Astrocyte (in vitro differentiated cells and primary cell): ENCODE results near the gene C1orf21. TPM values are rescaled to one million over a fixed set of nuclear protein-coding genes. Genes with fewer than 3 reads are reported as not detected.

ENCODE experiments used
- DNase-seq: peaks from one replicate; pipeline ENCODE4 v3.0.0-alpha.2; 2010; ENCODE audit warnings: low read depth
- FAIRE-seq: peaks from 2 replicates; lab custom pipeline; 2011; peaks lifted over from hg19 to GRCh38; lab: Jason Lieb, UNC
- H2AFZ ChIP-seq: 2 replicates; pipeline ENCODE4 v1.6.0; 2012; ENCODE audit warnings: low read depth, low read length, inconsistent platforms
- H3K27ac ChIP-seq: 2 replicates; pipeline ENCODE4 v1.5.1; 2011; ENCODE audit warnings: low read depth, low read length, inconsistent platforms
- H3K27me3 ChIP-seq: 2 replicates; pipeline ENCODE4 v1.6.0; 2011; ENCODE audit warnings: low read length, inconsistent platforms; ENCODE audit not compliant: insufficient read depth
- H3K36me3 ChIP-seq: 2 replicates; pipeline ENCODE4 v1.5.1; 2011; ENCODE audit warnings: low read length, inconsistent platforms; ENCODE audit not compliant: insufficient read depth
- H3K4me1 ChIP-seq: 2 replicates; pipeline ENCODE4 v1.5.1; 2011; ENCODE audit warnings: low read length, inconsistent platforms; ENCODE audit not compliant: insufficient read depth
- H3K4me2 ChIP-seq: 2 replicates; pipeline ENCODE4 v1.6.0; 2012; ENCODE audit warnings: low read length, inconsistent platforms
- H3K4me3 ChIP-seq: 2 replicates; pipeline ENCODE4 v1.5.1; 2011; ENCODE audit warnings: low read depth, mild to moderate bottlenecking, low read length, inconsistent platforms; ENCODE audit not compliant: insufficient read depth
- H3K79me2 ChIP-seq: 2 replicates; pipeline ENCODE4 v1.6.0; 2012; ENCODE audit warnings: mild to moderate bottlenecking, low read length, inconsistent platforms; ENCODE audit not compliant: insufficient read depth
- H3K9ac ChIP-seq: 2 replicates; pipeline ENCODE4 v1.6.0; 2012; ENCODE audit warnings: mild to moderate bottlenecking, low read length, inconsistent platforms
- H3K9me3 ChIP-seq: 2 replicates; pipeline ENCODE4 v1.5.1; 2012; ENCODE audit warnings: low read depth, mild to moderate bottlenecking, low read length, inconsistent platforms; ENCODE audit not compliant: insufficient read depth
- H4K20me1 ChIP-seq: 2 replicates; pipeline ENCODE4 v1.6.0; 2012; ENCODE audit warnings: low read length, inconsistent platforms; ENCODE audit not compliant: insufficient read depth
- H3K27ac Mint-ChIP-seq: one replicate; pipeline ENCODE4 v1.8.0; 2021; ENCODE audit warnings: mild to moderate bottlenecking, mixed read lengths; ENCODE audit not compliant: unreplicated experiment
- H3K27me3 Mint-ChIP-seq: one replicate; pipeline ENCODE4 v1.8.0; 2021; ENCODE audit warnings: low read depth, mixed read lengths; ENCODE audit not compliant: unreplicated experiment
- H3K36me3 Mint-ChIP-seq: one replicate; pipeline ENCODE4 v1.8.0; 2021; ENCODE audit warnings: low read depth, mixed read lengths; ENCODE audit not compliant: unreplicated experiment
- H3K4me1 Mint-ChIP-seq: one replicate; pipeline ENCODE4 v1.8.0; 2021; ENCODE audit warnings: low read depth, mixed read lengths; ENCODE audit not compliant: unreplicated experiment
- H3K4me3 Mint-ChIP-seq: one replicate; pipeline ENCODE4 v1.8.0; 2021; ENCODE audit warnings: mild to moderate bottlenecking, moderate library complexity, mixed read lengths; ENCODE audit not compliant: unreplicated experiment
- H3K9me3 Mint-ChIP-seq: one replicate; pipeline ENCODE4 v1.8.0; 2021; ENCODE audit warnings: mild to moderate bottlenecking, mixed read lengths; ENCODE audit not compliant: unreplicated experiment
- CTCF ChIP-seq: IDR thresholded peaks from 2 replicates; pipeline ENCODE4 v1.5.1; 2011; ENCODE audit warnings: low read depth, mild to moderate bottlenecking, inconsistent platforms, low read length, moderate library complexity; ENCODE audit not compliant: insufficient read depth
- EZH2 ChIP-seq: IDR thresholded peaks from 2 replicates; pipeline ENCODE4 v1.6.1; 2012; ENCODE audit warnings: mild to moderate bottlenecking, low read length, inconsistent platforms; ENCODE audit not compliant: insufficient read depth
- total RNA-seq: library from RNA; stranded (reverse); gene quantifications from 2 replicates; pipeline ENCODE4 v1.2.1, GENCODE V29; 2021

C1orf21 gene
- total RNA-seq, 1 donor from 2014 or later = 15.1 TPM

- no peak overlapping the region for H3K4me3 ChIP-seq
- no peaks in the 10 kb centered on the region for H3K4me1 ChIP-seq
- no peaks in the 10 kb centered on the region for H4K20me1 ChIP-seq
- Mint-ChIP-seq H3K4me1 (no peaks in the 10 kb centered on the region), H3K9me3 (no peaks in the 10 kb centered on the region), H3K36me3 (no peaks in the 10 kb centered on the region), H3K27ac (no peak overlapping the region), H3K4me3 (no peak overlapping the region), H3K27me3 (no peaks in the 10 kb centered on the region)
- no peaks in the 10 kb centered on the region for H3K36me3 ChIP-seq
- no peak overlapping the region for H3K27ac ChIP-seq
- DNase-seq = no peak
- no peak for TF ChIP-seq CTCF
- no peak for TF ChIP-seq EZH2
- no peaks in the 10 kb centered on the region for H3K9me3 ChIP-seq
- H3K4me2 ChIP-seq = no peak overlapping the region
- H2AFZ ChIP-seq = no peak overlapping the region
- no peaks in the 10 kb centered on the region for H3K79me2 ChIP-seq
- H3K9ac ChIP-seq = no peak overlapping the region
- no peak for FAIRE-seq
- H3K27me3 ChIP-seq = no peaks in the 10 kb centered on the region
These were observed 146.2 kb downstream of the C1orf21 start for GRCh38 chr1:184533049-184533448.

GRCh38 chr1:184533915-184534314 lies 147.1 kb downstream of the C1orf21 start:
- no peak overlapping the region for H3K4me3 ChIP-seq
- H3K27me3 ChIP-seq = no peaks in the 10 kb centered on the region
- Mint-ChIP-seq H3K4me3 (no peak overlapping the region), H3K4me1 (no peaks in the 10 kb centered on the region), H3K36me3 (no peaks in the 10 kb centered on the region), H3K27me3 (no peaks in the 10 kb centered on the region), H3K9me3 (no peaks in the 10 kb centered on the region), H3K27ac (no peak overlapping the region)
- TF ChIP-seq CTCF = no peak
- H2AFZ ChIP-seq = no peak overlapping the region
- no peak overlapping the region for H3K4me2 ChIP-seq
- no peaks in the 10 kb centered on the region for H4K20me1 ChIP-seq
- no peak overlapping the region for H3K9ac ChIP-seq
- DNase-seq (no peak), FAIRE-seq (no peak)
- no peaks in the 10 kb centered on the region for H3K79me2 ChIP-seq
- no peaks in the 10 kb centered on the region for H3K4me1 ChIP-seq
- H3K27ac ChIP-seq = no peak overlapping the region
- H3K9me3 ChIP-seq = no peaks in the 10 kb centered on the region
- no peaks in the 10 kb centered on the region for H3K36me3 ChIP-seq

- H3K79me2 ChIP-seq = no peaks in the 10 kb centered on the region
- H3K27ac ChIP-seq = no peak overlapping the region
- no peak overlapping the region for H3K9ac ChIP-seq
- no peak overlapping the region for H3K27ac Mint-ChIP-seq
- H3K4me1 Mint-ChIP-seq = no peaks in the 10 kb centered on the region
- TF ChIP-seq EZH2 = no peak
- TF ChIP-seq CTCF = no peak
- H3K9me3 ChIP-seq = no peaks in the 10 kb centered on the region
- DNase-seq = no peak
- no peak for FAIRE-seq
- no peaks in the 10 kb centered on the region for H3K9me3 Mint-ChIP-seq
- no peak overlapping the region for H3K4me2 ChIP-seq
- no peaks in the 10 kb centered on the region for H3K27me3 Mint-ChIP-seq
- H3K4me1 ChIP-seq = no peaks in the 10 kb centered on the region
- no peaks in the 10 kb centered on the region for H3K36me3 Mint-ChIP-seq
- no peak overlapping the region for H3K4me3 Mint-ChIP-seq
- no peaks in the 10 kb centered on the region for H3K36me3 ChIP-seq
- no peaks in the 10 kb centered on the region for H4K20me1 ChIP-seq
- no peak overlapping the region for H2AFZ ChIP-seq
- no peak overlapping the region for H3K4me3 ChIP-seq
- H3K27me3 ChIP-seq = no peaks in the 10 kb centered on the region
These were observed 147.9 kb downstream of the C1orf21 start for GRCh38 chr1:184534690-184535089.
